ENCODE measurements around the gene MCF2L. TPM values are rescaled to one million over a fixed set of nuclear protein-coding genes. Genes with fewer than 3 reads are reported as not detected.

MCF2L gene
- total and polyA plus RNA-seq, 9 of the 15 experiments (the other 6 are each of a cell fraction or from before 2014, with no cell fraction given): 0.05 to 0.25 (median 0.18) TPM; not detected in 5

DNA sequence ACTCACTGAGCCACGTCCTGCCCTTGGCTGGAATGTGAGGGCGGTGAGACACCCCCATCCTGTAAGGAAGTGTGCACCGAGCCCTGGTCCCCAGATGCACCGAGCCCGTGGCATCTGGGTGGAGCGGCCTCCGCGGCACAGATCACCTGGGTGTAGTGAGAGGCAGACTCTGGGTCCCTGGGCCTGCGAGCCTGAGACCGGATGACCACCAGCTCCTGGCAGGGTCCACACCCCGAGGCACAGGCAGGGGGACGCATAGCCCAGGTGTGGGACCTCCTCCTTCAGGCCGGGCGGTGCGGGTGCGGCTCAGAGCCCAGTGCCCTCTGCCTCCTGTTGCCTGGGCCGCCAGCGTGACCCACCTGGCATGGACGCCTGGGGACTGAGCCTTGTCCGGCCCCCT lies 12.4 kb downstream of the MCF2L start:
- no peak for FAIRE-seq
- TF ChIP-seq, protein P1, sequence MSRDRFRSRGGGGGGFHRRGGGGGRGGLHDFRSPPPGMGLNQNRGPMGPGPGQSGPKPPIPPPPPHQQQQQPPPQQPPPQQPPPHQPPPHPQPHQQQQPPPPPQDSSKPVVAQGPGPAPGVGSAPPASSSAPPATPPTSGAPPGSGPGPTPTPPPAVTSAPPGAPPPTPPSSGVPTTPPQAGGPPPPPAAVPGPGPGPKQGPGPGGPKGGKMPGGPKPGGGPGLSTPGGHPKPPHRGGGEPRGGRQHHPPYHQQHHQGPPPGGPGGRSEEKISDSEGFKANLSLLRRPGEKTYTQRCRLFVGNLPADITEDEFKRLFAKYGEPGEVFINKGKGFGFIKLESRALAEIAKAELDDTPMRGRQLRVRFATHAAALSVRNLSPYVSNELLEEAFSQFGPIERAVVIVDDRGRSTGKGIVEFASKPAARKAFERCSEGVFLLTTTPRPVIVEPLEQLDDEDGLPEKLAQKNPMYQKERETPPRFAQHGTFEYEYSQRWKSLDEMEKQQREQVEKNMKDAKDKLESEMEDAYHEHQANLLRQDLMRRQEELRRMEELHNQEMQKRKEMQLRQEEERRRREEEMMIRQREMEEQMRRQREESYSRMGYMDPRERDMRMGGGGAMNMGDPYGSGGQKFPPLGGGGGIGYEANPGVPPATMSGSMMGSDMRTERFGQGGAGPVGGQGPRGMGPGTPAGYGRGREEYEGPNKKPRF (IDR thresholded peaks at IDR 0.05; ENCODE audit: low read depth, low read length): no peak
- TF ChIP-seq EZH2 (IDR thresholded peaks at IDR 0.05; ENCODE audit: borderline replicate concordance, low read depth, low read length): no peak
- TF ChIP-seq, protein P2, sequence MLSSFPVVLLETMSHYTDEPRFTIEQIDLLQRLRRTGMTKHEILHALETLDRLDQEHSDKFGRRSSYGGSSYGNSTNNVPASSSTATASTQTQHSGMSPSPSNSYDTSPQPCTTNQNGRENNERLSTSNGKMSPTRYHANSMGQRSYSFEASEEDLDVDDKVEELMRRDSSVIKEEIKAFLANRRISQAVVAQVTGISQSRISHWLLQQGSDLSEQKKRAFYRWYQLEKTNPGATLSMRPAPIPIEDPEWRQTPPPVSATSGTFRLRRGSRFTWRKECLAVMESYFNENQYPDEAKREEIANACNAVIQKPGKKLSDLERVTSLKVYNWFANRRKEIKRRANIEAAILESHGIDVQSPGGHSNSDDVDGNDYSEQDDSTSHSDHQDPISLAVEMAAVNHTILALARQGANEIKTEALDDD (IDR thresholded peaks at IDR 0.05): no peak
- TF ChIP-seq CTBP1 (IDR thresholded peaks at IDR 0.05; ENCODE audit: borderline replicate concordance): no peak
- TF ChIP-seq MAFK (IDR thresholded peaks at IDR 0.05; ENCODE audit: low read length): no peak
- TF ChIP-seq ZNF12 (CRISPR knock-in tag; IDR thresholded peaks at IDR 0.05): no peak
- TF ChIP-seq HNRNPK (IDR thresholded peaks at IDR 0.05; ENCODE audit: low read depth, low read length, poor library complexity, severe bottlenecking): no peak
- no peak for TF ChIP-seq NFATC3 (IDR thresholded peaks at IDR 0.05)
- TF ChIP-seq, protein P3, sequence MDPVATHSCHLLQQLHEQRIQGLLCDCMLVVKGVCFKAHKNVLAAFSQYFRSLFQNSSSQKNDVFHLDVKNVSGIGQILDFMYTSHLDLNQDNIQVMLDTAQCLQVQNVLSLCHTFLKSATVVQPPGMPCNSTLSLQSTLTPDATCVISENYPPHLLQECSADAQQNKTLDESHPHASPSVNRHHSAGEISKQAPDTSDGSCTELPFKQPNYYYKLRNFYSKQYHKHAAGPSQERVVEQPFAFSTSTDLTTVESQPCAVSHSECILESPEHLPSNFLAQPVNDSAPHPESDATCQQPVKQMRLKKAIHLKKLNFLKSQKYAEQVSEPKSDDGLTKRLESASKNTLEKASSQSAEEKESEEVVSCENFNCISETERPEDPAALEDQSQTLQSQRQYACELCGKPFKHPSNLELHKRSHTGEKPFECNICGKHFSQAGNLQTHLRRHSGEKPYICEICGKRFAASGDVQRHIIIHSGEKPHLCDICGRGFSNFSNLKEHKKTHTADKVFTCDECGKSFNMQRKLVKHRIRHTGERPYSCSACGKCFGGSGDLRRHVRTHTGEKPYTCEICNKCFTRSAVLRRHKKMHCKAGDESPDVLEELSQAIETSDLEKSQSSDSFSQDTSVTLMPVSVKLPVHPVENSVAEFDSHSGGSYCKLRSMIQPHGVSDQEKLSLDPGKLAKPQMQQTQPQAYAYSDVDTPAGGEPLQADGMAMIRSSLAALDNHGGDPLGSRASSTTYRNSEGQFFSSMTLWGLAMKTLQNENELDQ (CRISPR knock-in tag; IDR thresholded peaks at IDR 0.05; ENCODE audit: borderline replicate concordance): no peak
- TF ChIP-seq, protein P4, sequence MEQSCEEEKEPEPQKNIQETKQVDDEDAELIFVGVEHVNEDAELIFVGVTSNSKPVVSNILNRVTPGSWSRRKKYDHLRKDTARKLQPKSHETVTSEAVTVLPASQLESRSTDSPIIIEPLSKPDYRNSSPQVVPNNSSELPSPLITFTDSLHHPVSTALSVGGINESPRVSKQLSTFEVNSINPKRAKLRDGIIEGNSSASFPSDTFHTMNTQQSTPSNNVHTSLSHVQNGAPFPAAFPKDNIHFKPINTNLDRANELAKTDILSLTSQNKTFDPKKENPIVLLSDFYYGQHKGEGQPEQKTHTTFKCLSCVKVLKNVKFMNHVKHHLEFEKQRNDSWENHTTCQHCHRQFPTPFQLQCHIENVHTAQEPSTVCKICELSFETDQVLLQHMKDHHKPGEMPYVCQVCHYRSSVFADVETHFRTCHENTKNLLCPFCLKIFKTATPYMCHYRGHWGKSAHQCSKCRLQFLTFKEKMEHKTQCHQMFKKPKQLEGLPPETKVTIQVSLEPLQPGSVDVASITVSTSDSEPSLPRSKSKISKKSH (CRISPR knock-in tag; IDR thresholded peaks at IDR 0.05): no peak
- TF ChIP-seq, protein P5, sequence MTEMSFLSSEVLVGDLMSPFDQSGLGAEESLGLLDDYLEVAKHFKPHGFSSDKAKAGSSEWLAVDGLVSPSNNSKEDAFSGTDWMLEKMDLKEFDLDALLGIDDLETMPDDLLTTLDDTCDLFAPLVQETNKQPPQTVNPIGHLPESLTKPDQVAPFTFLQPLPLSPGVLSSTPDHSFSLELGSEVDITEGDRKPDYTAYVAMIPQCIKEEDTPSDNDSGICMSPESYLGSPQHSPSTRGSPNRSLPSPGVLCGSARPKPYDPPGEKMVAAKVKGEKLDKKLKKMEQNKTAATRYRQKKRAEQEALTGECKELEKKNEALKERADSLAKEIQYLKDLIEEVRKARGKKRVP (CRISPR knock-in tag; IDR thresholded peaks at IDR 0.05): no peak

More for the DNA sequence above, 12.4 kb downstream of the MCF2L start:
- no peak overlapping the region for H2AFZ ChIP-seq (ENCODE audit: low read depth, low read length)
- no peaks in the 10 kb centered on the region for H4K20me1 ChIP-seq (replicated peaks; ENCODE audit: control insufficient read depth, insufficient read depth, low read length)
- H3K27ac ChIP-seq (ENCODE audit: extremely low read depth, low read depth, low read length): no peak overlapping the region
- no peaks in the 10 kb centered on the region for H3K9me3 ChIP-seq (replicated peaks; ENCODE audit: control insufficient read depth, insufficient read depth, low read depth, low read length)
- CTCF ChIA-PET (ENCODE audit: low intra/inter-chr PET ratio): no interaction called here
- 0% methylated on average over 3 of the region's 20 CpGs for WGBS (ENCODE audit: insufficient coverage, low coverage, missing lambda C conversion rate)
- H3K79me2 ChIP-seq (ENCODE audit: control insufficient read depth, insufficient read depth, low read length): no peaks in the 10 kb centered on the region
- no TSS peak for BruUV-seq (replicated peaks)
- DNase-seq (ENCODE audit: extremely low read depth in 1 of 4, low spot score in 3 of 4) (no peak), ATAC-seq (no peak)
- intact Hi-C loops (cut with micrococcal nuclease): no loop called here
- H3K36me3 ChIP-seq (ENCODE audit: control insufficient read depth, insufficient read depth, low read length): no peaks in the 10 kb centered on the region
- POLR2A ChIA-PET: no interaction called here
- peaks cover 0 to 3% of the 10 kb centered on the region in 2 experiments; a peak in 1 of 5 replicates for H3K4me1 ChIP-seq (replicated peaks in 1 of 2; ENCODE audit: control insufficient read depth in 2 of 2, insufficient read depth in 2 of 2, low read length in 2 of 2)
- no peaks in the 10 kb centered on the region for H3K9me1 ChIP-seq (ENCODE audit: control insufficient read depth, insufficient read depth, low read length)
- in situ Hi-C loops (cut with MboI): no loop called here
- no peak overlapping the region for H3K4me2 ChIP-seq (ENCODE audit: insufficient read depth, low read length)
- H3K4me3 ChIP-seq: no peak overlapping the region
- no peak overlapping the region for H3K9ac ChIP-seq (ENCODE audit: insufficient read depth in 1 of 2, low read depth in 2 of 2, low read length in 2 of 2)
- peaks cover 21 to 92% of the 10 kb centered on the region in 2 experiments; a peak in 4 of 5 replicates for H3K27me3 ChIP-seq (ENCODE audit: control insufficient read depth in 2 of 2, insufficient read depth in 2 of 2, low read length in 2 of 2)

Measured in K562 (cell line).